ENCODE results near the gene EIF2D. TPM values are rescaled to one million over a fixed set of nuclear protein-coding genes. Genes with fewer than 3 reads are reported as not detected.

The EIF2D gene
- total and polyA plus RNA-seq, 2 of the 4 experiments (the other 2 are of a cell fraction) = 64.3 to 69.4 TPM

GRCh38 chr1:206590025-206590758 lies 22.1 kb downstream of the EIF2D start:
- H3K79me1 ChIP-seq (ENCODE audit: low read depth in 1 of 2, low read length in 2 of 2) = peaks cover 0 to 13% of the 10 kb centered on the region in 2 experiments; a peak in 1 of 4 replicates
- peaks cover 13% of the 10 kb centered on the region for H3K36me3 ChIP-seq (ENCODE audit: control insufficient read depth, insufficient read depth, low read length)
- peak overlapping the region; percentile 21 for H2BK5ac ChIP-seq (ENCODE audit: low read depth, low read length, poor library complexity, severe bottlenecking)
- 0 out of 2 replicates have a peak overlapping the region, but pooled peaks have one; percentile 0 for H3K23ac ChIP-seq (ENCODE audit: low read depth, low read length)
- no peak overlapping the region for H2AFZ ChIP-seq (replicated peaks; ENCODE audit: low read length, poor library complexity)
- H3K9ac ChIP-seq (ENCODE audit: low read depth, low read length) = no peak overlapping the region
- peak overlapping the region; percentile 38; the same call in 1 of the 2 replicates for H3K4ac ChIP-seq (ENCODE audit: low read depth, low read length)
- no peak overlapping the region for H4K5ac ChIP-seq (ENCODE audit: low read depth, low read length)
- H3K27me3 ChIP-seq (ENCODE audit: control insufficient read depth, insufficient read depth, low read length) = no peaks in the 10 kb centered on the region
- H2BK20ac ChIP-seq (ENCODE audit: low read depth, low read length) = peak overlapping the region; percentile 1; the same call in 1 of the 2 replicates
- H3K14ac ChIP-seq (replicated peaks; ENCODE audit: low read depth, low read length) = no peak overlapping the region; the same call in 1 of the 2 replicates
- no peaks in the 10 kb centered on the region for H3K9me3 ChIP-seq (ENCODE audit: control insufficient read depth, insufficient read depth, low read length)
- peak; percentile 80 for DNase-seq
- peak overlapping the region in 1 of 2 experiments; percentile 22; a peak in 1 of 4 replicates for H4K8ac ChIP-seq (ENCODE audit: low read depth in 2 of 2, low read length in 2 of 2)
- peak overlapping the region; percentile 26; the same call in 1 of the 2 replicates for H2BK120ac ChIP-seq (ENCODE audit: low read depth, low read length)
- H4K20me1 ChIP-seq (ENCODE audit: insufficient read depth, low read length) = 0 out of 2 replicates have a peak, but pooled peaks cover 2% of the 10 kb centered on the region
- peak overlapping the region; percentile 1; the same call in 1 of the 2 replicates for H3K4me2 ChIP-seq (ENCODE audit: low read depth, low read length)
- H3K4me1 ChIP-seq (ENCODE audit: control insufficient read depth, insufficient read depth, low read length) = peaks cover 14% of the 10 kb centered on the region
- peak overlapping the region; percentile 54; the same call in 1 of the 2 replicates for H2AK5ac ChIP-seq (ENCODE audit: low read depth, low read length)
- H3K9me1 ChIP-seq (ENCODE audit: insufficient read depth, low read length) = peaks cover 21% of the 10 kb centered on the region
- H3K4me3 ChIP-seq (ENCODE audit: insufficient read depth, low read depth, low read length) = no peak overlapping the region
- H3K27ac ChIP-seq (ENCODE audit: insufficient read depth, low read length) = 0 out of 2 replicates have a peak overlapping the region, but pooled peaks have one; percentile 1
- peak overlapping the region; percentile 5 for H2AK9ac ChIP-seq (replicated peaks; ENCODE audit: low read depth, low read length, poor library complexity)
- WGBS, 2 experiments (ENCODE audit: extremely low coverage in 2 of 2, insufficient read length in 1 of 2) = no CpG with 5 or more reads among the region's 8 CpGs
- H4K91ac ChIP-seq (ENCODE audit: insufficient read depth, low read depth, low read length) = 0 out of 2 replicates have a peak overlapping the region, but pooled peaks have one; percentile 29
- H3K18ac ChIP-seq (ENCODE audit: low read depth, low read length) = no peak overlapping the region; the same call in 1 of the 2 replicates
- no TSS peak for BruUV-seq (replicated peaks)
- ChIA-PET CTCF (no interaction called here), POLR2A (ENCODE audit: unreplicated experiment) (no interaction called here)
- dilution Hi-C loops (cut with HindIII; ENCODE audit: low sequenced_read_pairs, unreplicated experiment) = no loop called here
- 0 out of 3 replicates have a peak overlapping the region, but pooled peaks have one; percentile 18 for H2BK15ac ChIP-seq (ENCODE audit: low read depth, low read length)
- H3K56ac ChIP-seq (ENCODE audit: extremely low read depth, insufficient read depth, low read length) = no peak overlapping the region
- TF ChIP-seq ELK1 (IDR thresholded peaks at IDR 0.05; ENCODE audit: borderline replicate concordance, low read depth, low read length) (no peak), CTCF (conservative IDR thresholded peaks at IDR 0.05; ENCODE audit: low read depth, low read length) (peak; percentile 33), POLR2A (IDR thresholded peaks at IDR 0.05; ENCODE audit: low read depth, low read length) (no peak), RCOR1 (IDR thresholded peaks at IDR 0.05; ENCODE audit: insufficient replicate concordance, low read length) (peak; percentile 66), CEBPB (IDR thresholded peaks at IDR 0.05; ENCODE audit: low read depth, low read length) (0 out of 2 replicates have a peak, but pooled peaks have one; percentile 6), RFX5 (IDR thresholded peaks at IDR 0.05; ENCODE audit: low read depth, low read length) (no peak), MAFK (IDR thresholded peaks at IDR 0.05; ENCODE audit: low read depth, low read length) (no peak), BHLHE40 (IDR thresholded peaks at IDR 0.05; ENCODE audit: low read depth, low read length) (peak; percentile 52; the same call in 1 of the 2 replicates), SMC3 (IDR thresholded peaks at IDR 0.05; ENCODE audit: low read depth, low read length) (no peak), RAD21 (IDR thresholded peaks at IDR 0.05; ENCODE audit: low read length) (peak; percentile 6; the same call in 1 of the 2 replicates), CHD1 (IDR thresholded peaks at IDR 0.05; ENCODE audit: low read depth, low read length) (no peak), NFE2L2 (IDR thresholded peaks at IDR 0.05; ENCODE audit: low read depth, low read length) (no peak), MAZ (IDR thresholded peaks at IDR 0.05; ENCODE audit: borderline replicate concordance, low read depth, low read length) (no peak), FOS (IDR thresholded peaks at IDR 0.05; ENCODE audit: low read depth, low read length) (peak; percentile 70)
- 0 out of 2 replicates have a peak, but pooled peaks have one; percentile 15 for ATAC-seq (ENCODE audit: low read depth)
- intact Hi-C loops (cut with micrococcal nuclease) = no loop called here
- in situ Hi-C loops (cut with MboI; ENCODE audit: low sequenced_read_pairs) = no loop called here
